NCI-H1694 treated with DMSO at 0.1 percent for 48 hours (cell line): ENCODE results near the gene PHAF1.

Experiments
- DNase-seq: peaks from one replicate; lab custom pipeline; 2025; lab: John Stamatoyannopoulos, UW

PHAF1 gene

GRCh38 chr16:67163164-67163998 is 53.6 kb downstream of the PHAF1 start:
- DNase-seq, result peak; percentile 25

DNA sequence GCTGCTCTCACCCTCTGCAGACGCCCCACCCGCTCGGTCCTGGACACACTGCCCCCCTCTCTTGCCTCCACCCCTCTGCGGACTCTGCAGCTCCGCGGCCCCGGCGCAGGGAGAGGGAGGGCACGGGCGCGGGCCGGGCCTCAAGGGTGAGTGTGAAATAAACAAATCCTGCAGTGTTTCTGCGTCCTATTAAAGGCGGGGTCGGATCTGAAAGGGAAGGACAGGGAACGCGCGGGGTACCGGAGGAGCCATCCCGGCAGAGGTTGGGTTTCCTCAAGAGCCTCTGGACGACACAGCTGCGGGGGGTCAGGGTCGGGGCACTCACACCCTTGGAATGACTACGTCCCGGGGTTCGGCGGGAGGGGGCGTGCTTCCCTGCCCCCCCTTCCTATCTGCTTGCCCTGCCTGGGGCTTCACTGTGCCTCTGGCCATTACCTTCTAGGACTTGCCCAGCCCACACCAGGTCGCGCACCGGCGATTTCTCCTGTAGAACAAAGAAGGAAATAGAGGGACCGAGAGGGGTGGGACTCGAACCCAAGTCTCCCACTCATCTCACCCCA is 54.3 kb downstream of the PHAF1 start:
- DNase-seq, result no peak

DNA sequence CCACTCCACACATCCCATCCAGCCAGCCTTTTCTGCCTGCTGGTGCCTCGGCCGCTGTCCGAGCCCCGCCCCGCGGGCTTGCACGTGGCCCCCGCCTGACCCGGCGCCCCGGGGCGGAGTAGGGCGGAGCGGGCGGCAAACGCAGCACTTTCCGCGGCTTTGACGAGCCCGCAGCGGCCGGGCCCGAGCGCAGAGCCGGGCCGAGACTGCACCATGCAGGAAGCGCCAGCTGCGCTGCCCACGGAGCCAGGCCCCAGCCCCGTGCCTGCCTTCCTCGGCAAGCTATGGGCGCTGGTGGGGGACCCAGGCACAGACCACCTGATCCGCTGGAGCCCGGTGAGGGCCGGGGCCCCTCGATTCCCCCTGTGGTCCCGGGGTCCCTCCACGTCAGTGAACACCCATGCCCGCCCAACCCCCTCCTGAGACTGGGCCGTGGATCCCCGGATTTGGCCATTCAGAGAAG is 54.9 kb downstream of the PHAF1 start, which contains the start of gene HSF4:
Gene HSF4 (plus strand): TSS at position 147 of the 463 bp plus-strand sequence. CDS start 67 bp downstream, at position 214.
- no peak for DNase-seq

- DNase-seq, result no peak
Measured at GRCh38 chr16:67165121-67166078, 55.7 kb downstream of the PHAF1 start.

DNA sequence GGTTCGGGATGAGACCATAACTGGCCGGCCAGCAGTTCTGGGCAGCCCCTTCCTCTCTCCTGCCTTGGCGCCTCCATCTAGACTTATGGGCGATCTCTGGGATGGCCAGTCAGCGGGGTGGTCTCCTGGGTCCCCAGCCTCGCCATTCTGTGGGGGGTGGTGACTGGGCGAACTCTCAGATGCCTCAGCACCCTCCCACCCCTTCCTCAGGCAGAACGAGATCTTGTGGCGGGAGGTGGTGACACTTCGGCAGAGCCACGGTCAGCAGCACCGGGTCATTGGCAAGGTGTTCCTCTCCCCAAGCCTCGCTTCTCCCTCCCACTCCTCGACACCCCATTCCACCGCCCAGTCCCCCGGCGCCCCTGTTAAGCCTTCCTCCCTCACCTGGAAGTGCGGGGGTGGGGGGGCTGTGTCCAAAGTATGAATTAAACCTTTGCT is 56.4 kb downstream of the PHAF1 start:
- no peak for DNase-seq

GRCh38 chr16:67166598-67167168 is 56.9 kb downstream of the PHAF1 start:
- DNase-seq, result no peak

GRCh38 chr16:67167588-67167987 is 57.8 kb downstream of the PHAF1 start:
- DNase-seq, result no peak

DNA sequence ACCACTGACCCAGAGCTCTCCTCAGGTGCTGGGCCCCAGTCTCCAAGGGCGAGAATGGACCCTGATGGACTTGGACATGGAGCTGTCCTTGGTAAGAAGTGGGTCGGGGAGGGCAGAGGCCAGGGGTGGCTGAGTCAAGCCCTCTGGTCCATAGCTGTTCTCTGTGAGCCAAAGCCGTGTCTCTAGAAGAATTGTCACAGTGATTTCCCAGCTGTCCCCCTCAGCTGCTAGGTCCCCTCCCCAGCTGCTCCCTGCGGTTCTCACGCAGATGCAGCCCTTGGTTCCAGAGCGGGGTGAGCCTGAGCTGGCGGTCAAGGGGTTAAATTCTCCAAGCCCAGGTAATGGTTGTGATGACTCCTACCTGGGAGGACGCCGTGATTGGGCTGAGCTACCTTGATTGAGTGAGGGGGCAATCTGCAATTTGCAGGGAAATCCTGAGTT is 59.3 kb downstream of the PHAF1 start:
- no peak for DNase-seq

DNA sequence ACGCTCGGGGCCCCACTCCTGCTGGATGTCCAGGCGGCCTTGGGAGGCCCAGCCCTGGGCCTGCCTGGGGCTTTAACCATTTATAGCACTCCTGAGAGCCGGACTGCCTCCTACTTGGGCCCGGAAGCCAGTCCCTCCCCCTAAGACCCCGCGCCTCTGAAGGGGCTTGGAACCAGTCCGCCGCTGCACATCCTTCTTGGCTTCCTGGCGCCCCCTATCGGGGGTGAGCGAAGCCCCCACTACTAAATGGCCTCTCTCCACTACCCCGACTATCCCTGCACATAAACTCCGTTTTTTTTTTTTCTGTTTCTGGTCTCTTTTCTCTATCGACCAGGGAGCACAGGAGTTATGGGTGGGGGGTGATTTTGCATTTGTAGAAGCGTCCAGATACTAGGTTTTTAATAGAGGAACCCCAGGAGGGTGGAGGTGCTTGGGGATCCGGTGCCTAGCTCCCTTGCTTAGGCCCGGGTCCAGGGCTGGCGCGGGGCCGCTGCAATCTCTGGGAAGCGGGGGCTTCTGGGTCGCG is 60.0 kb downstream of the PHAF1 start:
- peak; percentile 50 for DNase-seq

DNA sequence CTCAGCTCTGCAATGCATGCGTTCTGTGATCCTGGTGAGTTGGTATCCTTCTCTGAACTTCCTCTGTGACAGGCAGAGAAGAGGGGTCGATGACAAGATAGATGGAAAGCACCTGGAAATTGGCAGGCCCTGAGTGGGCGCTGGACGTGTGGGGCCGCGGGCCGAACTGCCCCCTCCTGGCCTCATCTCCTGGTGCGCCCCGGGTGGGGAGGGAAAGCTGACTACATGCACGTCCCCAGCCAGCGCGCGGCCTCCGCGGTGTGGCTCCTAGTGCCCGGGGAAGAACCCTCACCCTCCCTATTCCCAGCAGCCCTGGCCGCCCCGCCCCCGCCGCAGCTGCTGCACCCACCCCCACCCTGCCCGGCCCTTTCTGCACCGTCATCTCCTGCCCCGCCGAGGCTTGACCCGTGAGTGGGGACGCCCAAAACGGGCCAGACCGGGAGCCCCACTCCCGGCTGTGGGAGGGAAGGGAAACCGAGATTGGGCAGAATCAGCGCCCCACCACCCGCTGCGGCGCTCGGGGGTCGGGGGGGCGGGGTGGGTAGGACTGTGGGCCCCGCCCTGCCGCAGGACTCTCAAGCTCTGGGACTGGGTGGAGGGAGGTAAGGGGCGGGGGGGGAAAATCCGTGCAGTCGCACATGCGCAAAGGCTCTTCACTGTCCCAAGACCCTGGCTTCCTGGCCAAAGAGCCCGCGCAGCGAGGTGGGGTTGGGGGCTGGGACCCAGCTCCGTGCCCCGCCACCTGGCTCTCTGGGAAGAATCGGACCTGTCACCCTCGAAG is 60.6 kb downstream of the PHAF1 start, which contains the start of gene NOL3:
Gene NOL3 (plus strand): TSS at position 371 of the 781 bp plus-strand sequence.
- peak; percentile 70 for DNase-seq

DNA sequence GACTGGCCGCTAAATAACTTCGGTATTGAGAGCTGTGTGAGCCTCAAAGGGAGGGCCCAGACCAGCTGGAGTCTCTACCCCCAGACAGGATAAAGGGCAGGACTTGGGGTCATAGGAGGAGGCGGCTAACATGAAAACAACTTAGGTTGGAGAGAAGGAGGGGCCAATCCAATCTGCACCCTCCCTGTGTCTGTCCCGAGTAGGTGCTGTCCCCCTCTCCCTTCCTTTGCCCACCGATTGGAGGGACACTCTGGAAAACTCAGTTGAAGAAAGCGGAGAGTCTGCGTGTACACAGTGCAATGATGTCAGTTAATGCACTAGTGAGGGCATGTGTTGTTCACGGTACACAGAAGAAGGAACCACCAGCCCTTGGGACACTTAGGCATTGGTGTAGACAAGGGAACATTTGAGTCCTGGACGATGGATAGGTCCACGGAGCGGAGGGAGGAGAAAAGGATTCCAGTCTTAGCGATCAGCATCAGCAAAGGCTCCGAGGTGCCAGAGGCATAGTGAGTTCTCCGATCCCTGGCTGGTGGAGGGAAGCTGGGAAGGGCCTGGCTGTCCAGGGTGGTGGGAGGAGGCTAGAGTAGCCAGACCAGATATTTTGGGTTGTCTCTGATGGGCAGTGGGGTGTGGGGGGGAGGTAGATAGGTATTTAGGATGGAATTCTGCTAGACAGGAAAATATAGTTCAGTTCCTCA is 61.4 kb downstream of the PHAF1 start:
- DNase-seq, result peak; percentile 39

DNA sequence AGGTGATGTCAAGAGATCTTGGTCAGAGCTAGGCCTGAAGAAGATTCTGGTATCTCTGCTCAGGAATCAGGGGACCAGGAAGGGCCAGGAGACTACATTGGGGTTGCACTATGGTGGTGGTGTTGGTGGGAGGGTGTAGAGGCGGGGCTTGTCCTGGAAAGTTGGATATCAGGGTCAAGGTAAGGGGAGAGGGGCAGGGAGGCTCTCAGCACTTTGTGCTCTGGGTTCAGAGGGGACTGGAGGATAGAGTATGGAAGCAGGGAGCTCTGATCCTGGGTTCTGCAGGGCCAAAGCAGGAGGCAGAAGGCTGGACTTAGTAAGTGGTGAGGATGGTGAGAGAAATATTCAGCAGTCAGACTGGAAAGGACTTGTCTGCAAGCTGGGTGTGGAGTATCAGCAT is 63.6 kb downstream of the PHAF1 start:
- DNase-seq, result no peak

DNA sequence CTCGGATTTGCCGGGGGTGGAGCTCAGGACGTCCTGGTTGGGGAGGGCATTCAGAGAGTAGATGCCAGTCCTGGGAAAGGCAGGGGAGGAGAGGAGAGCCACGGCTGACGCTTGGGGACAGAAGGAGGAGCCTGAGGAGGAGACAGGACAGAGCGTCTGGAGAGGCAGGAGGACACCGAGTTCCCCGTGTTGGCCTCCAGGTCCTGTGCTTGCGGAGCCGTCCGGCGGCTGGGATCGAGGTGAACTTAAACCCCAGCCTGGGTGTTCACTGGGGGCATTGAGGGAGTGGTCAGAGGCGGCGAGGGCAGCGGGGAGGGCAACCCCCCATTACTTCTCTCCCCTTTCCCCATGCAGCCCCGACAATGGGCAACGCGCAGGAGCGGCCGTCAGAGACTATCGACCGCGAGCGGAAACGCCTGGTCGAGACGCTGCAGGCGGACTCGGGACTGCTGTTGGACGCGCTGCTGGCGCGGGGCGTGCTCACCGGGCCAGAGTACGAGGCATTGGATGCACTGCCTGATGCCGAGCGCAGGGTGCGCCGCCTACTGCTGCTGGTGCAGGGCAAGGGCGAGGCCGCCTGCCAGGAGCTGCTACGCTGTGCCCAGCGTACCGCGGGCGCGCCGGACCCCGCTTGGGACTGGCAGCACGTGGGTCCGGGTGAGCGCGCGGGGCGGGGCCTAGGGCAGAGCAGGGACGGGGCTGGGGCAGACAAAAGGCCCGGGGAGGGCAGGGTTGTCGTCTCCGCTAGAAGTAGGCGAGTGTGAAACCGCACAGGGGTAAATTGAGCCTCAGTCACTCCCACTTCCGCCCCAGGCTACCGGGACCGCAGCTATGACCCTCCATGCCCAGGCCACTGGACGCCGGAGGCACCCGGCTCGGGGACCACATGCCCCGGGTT is 64.3 kb downstream of the PHAF1 start:
- peak; percentile 54 for DNase-seq

DNA sequence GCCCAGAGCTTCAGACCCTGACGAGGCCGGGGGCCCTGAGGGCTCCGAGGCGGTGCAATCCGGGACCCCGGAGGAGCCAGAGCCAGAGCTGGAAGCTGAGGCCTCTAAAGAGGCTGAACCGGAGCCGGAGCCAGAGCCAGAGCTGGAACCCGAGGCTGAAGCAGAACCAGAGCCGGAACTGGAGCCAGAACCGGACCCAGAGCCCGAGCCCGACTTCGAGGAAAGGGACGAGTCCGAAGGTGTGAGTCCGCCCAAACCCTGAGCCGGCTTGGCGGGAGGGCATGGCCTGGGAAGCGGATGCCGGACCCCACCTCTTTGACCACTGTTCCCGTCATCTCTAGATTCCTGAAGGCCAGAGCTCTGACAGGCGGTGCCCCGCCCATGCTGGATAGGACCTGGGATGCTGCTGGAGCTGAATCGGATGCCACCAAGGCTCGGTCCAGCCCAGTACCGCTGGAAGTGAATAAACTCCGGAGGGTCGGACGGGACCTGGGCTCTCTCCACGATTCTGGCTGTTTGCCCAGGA is 65.0 kb downstream of the PHAF1 start:
- no peak for DNase-seq

- no peak for DNase-seq
Measured at GRCh38 chr16:67176662-67177061, 66.9 kb downstream of the PHAF1 start.

DNA sequence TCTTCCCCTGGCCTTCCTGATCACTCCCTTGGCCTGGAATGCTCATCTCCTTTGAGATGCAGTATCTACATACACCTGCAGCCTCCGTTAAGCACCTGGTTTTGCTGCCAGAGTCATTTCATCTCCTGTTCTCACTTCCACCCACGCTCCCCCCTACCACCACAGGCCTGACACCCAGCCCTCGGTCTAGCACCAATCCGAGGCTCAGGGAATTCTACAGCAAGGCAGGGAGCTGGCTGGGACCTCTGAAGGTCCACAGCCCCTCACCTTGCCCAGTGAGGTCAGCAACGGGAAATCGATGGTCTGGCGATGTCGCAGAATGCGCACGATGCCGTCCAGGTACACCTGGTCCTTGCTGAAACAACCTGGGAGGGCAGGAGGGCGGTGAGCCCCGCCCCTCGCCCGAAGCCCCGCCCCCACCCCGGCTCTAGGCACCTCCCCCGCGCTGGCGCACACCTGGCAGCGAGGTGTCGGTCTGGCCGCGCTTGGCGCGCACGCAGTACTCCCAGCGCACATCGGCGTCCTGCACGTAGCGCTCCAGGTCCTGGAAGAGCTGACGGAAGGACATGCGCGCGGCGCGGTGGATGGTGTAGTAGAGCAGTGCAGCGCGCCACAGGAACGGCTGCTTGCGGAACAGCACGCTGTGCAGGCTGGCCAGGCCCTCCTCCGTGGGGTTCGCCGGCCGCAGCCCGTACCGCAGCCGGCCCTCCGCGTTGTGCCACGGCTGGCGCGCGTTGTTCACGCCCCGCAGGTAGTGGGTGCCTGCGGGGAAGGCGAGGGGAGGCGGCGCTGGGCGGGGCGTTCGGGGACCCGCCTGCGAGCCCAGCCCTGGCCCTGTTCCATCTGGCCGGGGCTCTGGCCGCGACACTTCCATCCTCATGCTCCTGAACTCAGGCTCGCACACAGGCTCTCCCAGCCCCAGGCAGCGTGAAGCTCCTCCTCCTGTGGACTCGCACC is 68.3 kb downstream of the PHAF1 start:
- no peak for DNase-seq

DNA sequence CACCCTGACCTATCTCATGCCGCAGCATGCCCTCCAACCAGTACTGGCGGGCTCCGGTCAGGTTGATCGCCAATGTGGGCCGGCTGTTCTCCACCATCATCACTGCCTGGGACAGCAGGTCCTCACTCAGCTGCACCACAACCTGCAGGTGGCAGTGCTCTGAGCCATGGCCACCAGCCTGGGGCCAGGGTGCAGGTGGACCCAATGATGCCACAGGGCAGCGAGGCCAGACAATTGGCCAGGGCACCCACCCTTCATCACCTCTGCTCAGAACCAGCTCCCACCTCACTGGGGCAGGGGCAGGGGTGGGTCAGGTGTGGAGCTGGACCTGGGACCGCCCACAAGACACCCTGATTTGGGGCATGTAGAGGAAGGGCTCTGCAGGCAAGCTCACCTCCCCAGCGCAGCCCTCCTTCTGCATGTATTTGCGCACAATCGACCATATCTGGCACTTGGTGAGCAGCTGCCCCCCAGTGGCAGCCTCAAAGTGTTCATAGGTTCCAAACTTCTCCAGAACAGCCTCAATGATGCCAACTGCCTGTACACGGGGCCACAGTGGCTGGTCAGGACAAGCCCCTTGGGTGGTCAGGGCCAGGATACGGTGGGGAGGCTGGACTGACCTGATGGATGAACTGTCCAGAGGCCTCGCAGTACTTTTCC is 69.8 kb downstream of the PHAF1 start:
- DNase-seq, result no peak
